HL-60 (cell line): Measurements from ENCODE around the gene VAX1.

Experiments
- DNase-seq, 2 experiments: peaks; one replicate each; pipeline ENCODE4 v3.0.0-alpha.2; 2010 to 2020; ENCODE audit warnings: low read depth in 1 of 2, low spot score in 1 of 2
- H3K27ac ChIP-seq: fragments of 250-450 bp; sonication (Bioruptor Pico); replicated peaks from 2 replicates; pipeline ENCODE4 v1.5.1; 2020; ENCODE audit warnings: mild to moderate bottlenecking, moderate library complexity
- H3K27me3 ChIP-seq: fragments of 250-450 bp; sonication (Bioruptor Pico); 2 replicates; pipeline ENCODE4 v1.5.1; 2021; ENCODE audit warnings: mild to moderate bottlenecking, moderate library complexity; ENCODE audit not compliant: insufficient read depth, poor library complexity, severe bottlenecking
- H3K4me3 ChIP-seq: replicated peaks from 2 replicates; pipeline ENCODE4 v1.5.1; 2011; ENCODE audit warnings: mild to moderate bottlenecking, control low read depth, low read length; ENCODE audit not compliant: insufficient read depth
- GABPA ChIP-seq: IDR thresholded peaks from 2 replicates; pipeline ENCODE4 v1.6.1; 2012; ENCODE audit warnings: low read depth
- POLR2AphosphoS5 ChIP-seq: IDR thresholded peaks from 2 replicates; pipeline ENCODE4 v1.6.1; 2012; ENCODE audit warnings: low read depth
- SPI1 ChIP-seq: IDR thresholded peaks from 2 replicates; pipeline ENCODE4 v1.6.1; 2012; ENCODE audit warnings: low read depth, mild to moderate bottlenecking, borderline replicate concordance
- TF ChIP-seq, protein P1 (sequence below): IDR thresholded peaks from one replicate; pipeline ENCODE4 v1.5.1; 2011; ENCODE audit warnings: low read length, control low read depth, inconsistent platforms; ENCODE audit not compliant: insufficient read depth
- TF ChIP-seq, protein P2 (sequence below): IDR thresholded peaks from 2 replicates; pipeline ENCODE4 v1.6.1; 2012; ENCODE audit warnings: low read depth; ENCODE audit not compliant: insufficient replicate concordance

VAX1 gene

DNA sequence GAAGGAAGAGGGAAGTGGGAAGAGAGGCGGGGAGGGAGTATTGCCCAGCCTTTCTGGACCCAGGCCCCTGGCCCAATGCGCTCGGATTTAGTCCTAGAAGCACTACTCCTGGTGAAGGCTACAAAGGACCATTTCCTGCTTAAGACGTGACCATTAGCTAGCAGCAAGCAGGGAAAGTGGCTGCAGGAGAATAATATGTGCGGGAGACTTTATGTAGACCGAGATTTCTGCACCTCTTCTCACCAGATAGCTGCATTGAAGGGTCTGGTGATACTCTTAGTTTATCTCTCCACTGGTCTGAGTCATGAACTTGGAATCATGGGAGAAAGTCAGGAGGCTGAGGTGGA lies 3.1 kb downstream of the VAX1 start:
- no peak for DNase-seq
- Histone ChIP-seq H3K27me3 (peaks cover 88% of the 10 kb centered on the region), H3K27ac (no peak overlapping the region), H3K4me3 (no peak overlapping the region)
- TF ChIP-seq GABPA, result no peak
- TF ChIP-seq, protein P1, sequence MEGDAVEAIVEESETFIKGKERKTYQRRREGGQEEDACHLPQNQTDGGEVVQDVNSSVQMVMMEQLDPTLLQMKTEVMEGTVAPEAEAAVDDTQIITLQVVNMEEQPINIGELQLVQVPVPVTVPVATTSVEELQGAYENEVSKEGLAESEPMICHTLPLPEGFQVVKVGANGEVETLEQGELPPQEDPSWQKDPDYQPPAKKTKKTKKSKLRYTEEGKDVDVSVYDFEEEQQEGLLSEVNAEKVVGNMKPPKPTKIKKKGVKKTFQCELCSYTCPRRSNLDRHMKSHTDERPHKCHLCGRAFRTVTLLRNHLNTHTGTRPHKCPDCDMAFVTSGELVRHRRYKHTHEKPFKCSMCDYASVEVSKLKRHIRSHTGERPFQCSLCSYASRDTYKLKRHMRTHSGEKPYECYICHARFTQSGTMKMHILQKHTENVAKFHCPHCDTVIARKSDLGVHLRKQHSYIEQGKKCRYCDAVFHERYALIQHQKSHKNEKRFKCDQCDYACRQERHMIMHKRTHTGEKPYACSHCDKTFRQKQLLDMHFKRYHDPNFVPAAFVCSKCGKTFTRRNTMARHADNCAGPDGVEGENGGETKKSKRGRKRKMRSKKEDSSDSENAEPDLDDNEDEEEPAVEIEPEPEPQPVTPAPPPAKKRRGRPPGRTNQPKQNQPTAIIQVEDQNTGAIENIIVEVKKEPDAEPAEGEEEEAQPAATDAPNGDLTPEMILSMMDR, result no peak
- no peak for TF ChIP-seq POLR2AphosphoS5
- no peak for TF ChIP-seq SPI1
- TF ChIP-seq, protein P2, sequence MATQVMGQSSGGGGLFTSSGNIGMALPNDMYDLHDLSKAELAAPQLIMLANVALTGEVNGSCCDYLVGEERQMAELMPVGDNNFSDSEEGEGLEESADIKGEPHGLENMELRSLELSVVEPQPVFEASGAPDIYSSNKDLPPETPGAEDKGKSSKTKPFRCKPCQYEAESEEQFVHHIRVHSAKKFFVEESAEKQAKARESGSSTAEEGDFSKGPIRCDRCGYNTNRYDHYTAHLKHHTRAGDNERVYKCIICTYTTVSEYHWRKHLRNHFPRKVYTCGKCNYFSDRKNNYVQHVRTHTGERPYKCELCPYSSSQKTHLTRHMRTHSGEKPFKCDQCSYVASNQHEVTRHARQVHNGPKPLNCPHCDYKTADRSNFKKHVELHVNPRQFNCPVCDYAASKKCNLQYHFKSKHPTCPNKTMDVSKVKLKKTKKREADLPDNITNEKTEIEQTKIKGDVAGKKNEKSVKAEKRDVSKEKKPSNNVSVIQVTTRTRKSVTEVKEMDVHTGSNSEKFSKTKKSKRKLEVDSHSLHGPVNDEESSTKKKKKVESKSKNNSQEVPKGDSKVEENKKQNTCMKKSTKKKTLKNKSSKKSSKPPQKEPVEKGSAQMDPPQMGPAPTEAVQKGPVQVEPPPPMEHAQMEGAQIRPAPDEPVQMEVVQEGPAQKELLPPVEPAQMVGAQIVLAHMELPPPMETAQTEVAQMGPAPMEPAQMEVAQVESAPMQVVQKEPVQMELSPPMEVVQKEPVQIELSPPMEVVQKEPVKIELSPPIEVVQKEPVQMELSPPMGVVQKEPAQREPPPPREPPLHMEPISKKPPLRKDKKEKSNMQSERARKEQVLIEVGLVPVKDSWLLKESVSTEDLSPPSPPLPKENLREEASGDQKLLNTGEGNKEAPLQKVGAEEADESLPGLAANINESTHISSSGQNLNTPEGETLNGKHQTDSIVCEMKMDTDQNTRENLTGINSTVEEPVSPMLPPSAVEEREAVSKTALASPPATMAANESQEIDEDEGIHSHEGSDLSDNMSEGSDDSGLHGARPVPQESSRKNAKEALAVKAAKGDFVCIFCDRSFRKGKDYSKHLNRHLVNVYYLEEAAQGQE, result no peak

DNA sequence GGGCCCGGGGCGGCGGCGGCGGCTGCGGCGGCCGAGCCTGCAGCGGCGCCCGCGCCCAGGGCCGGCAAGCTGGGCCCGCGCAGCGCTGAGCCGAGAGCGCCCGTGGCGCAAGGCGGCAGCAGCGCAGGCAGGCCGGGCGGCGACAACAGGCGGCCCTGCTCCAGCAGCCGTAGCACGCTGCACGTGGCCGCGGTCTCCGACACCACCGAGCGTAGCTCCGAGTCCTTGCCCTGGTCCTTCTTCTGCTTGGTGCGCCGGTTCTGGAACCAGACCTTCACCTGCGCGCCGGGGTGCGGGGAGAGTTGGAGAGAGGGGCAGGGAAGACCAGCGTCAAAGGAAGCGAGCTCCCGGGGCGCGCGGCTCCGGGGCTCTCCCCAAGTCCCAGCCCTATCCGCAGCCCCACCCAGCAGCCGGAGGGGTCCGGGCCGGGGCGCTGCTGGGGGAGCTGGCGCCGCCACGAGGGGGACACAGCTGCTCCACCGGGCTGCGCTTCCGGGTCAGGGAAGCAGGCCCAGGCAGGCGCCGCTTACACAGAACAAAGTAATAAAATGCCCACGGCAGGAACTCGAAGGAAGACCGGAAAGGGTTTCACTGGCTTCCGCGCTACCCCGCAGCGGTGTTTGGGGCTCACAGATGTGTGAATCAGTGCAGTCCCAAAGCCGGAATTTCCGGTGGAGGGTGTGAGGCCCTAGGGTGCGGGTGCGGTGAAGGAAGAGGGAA lies 3.6 kb downstream of the VAX1 start:
- DNase-seq, result no peak

GRCh38 chr10:117134056-117134305 lies 4.1 kb downstream of the VAX1 start:
- H3K4me3 ChIP-seq, result no peak overlapping the region
- no peak for TF ChIP-seq GABPA
- no peak for TF ChIP-seq SPI1
- TF ChIP-seq, protein P1, result no peak
- TF ChIP-seq, protein P2, result no peak
- no peak for TF ChIP-seq POLR2AphosphoS5
- H3K27me3 ChIP-seq, result peaks cover 90% of the 10 kb centered on the region
- H3K27ac ChIP-seq, result no peak overlapping the region
- no peak for DNase-seq

More for the DNA sequence above, 3.6 kb downstream of the VAX1 start:
- TF ChIP-seq GABPA (no peak), SPI1 (no peak), POLR2AphosphoS5 (no peak)
- TF ChIP-seq, protein P2, result no peak
- TF ChIP-seq, protein P1, result no peak
- peaks cover 89% of the 10 kb centered on the region for H3K27me3 ChIP-seq
- no peak overlapping the region for H3K27ac ChIP-seq
- H3K4me3 ChIP-seq, result no peak overlapping the region
